Vagina (tissue), 2 donors: Measurements from ENCODE around the gene IAPP. TPM values are rescaled to one million over a fixed set of nuclear protein-coding genes. Genes with fewer than 3 reads are reported as not detected.
"Not testable (repeated sequence)": the region's sequence is repeated elsewhere in the genome, so short reads cannot be mapped to it uniquely, and the experiment has no call there.

Experiments
- DNase-seq, 2 donors: peaks; one replicate each; pipeline ENCODE4 v3.0.0-alpha.2; 2017; ENCODE audit errors: extremely low spot score in 2 of 2
- H3K27ac ChIP-seq: fragments of 200-600 bp; sonication (generic); one replicate; pipeline ENCODE4 v1.5.1; 2019
- H3K27me3 ChIP-seq: fragments of 200-600 bp; sonication (generic); one replicate; pipeline ENCODE4 v1.5.1; 2019
- H3K36me3 ChIP-seq, 2 donors: fragments of 200-600 bp; sonication (generic); one replicate each; pipeline ENCODE4 v1.5.1; 2017 to 2019
- H3K4me1 ChIP-seq: fragments of 200-600 bp; sonication (generic); one replicate; pipeline ENCODE4 v1.5.1; 2019
- H3K4me3 ChIP-seq, 2 donors: fragments of 200-600 bp; sonication (generic); 1 replicate in 1 of 2; 2 replicates in 1 of 2; pipeline ENCODE4 v1.5.1; 2016 to 2019
- H3K9me3 ChIP-seq: fragments of 200-600 bp; sonication (generic); one replicate; pipeline ENCODE4 v1.5.1; 2019
- POLR2A ChIP-seq, 2 donors: fragments of 450-650 bp; IDR thresholded peaks; one replicate each; pipeline ENCODE4 v1.6.1; 2017; ENCODE audit warnings: antibody characterized with exemption in 2 of 2, mild to moderate bottlenecking in 2 of 2, moderate library complexity in 2 of 2
- POLR2AphosphoS5 ChIP-seq, 2 donors: sonication (generic); formaldehyde crosslinking; IDR thresholded peaks; one replicate each; pipeline ENCODE4 v1.9.0; 2017; ENCODE audit warnings: antibody characterized with exemption in 2 of 2, mild to moderate bottlenecking in 2 of 2, low read depth in 1 of 2; ENCODE audit not compliant: insufficient read depth in 1 of 2
- intact Hi-C: fragments of 100-400 bp; cut with DNase I; formaldehyde crosslinking; loops from one replicate; pipeline ENCODE4 v1.15.1; 2023
- total RNA-seq: library from RNA; depleted of rRNA; stranded (reverse); fragments of >200 nt; gene quantifications from one replicate; pipeline ENCODE4 v1.2.3, GENCODE V29; 2016
- TF ChIP-seq, protein P1 (sequence below), 3 experiments: fragments of 450-650 bp in 2 of 3; fragments of 200-600 bp in 1 of 3; sonication (generic) in 1 of 3; IDR thresholded peaks; one replicate each; pipeline ENCODE4 v1.5.1; 2017 to 2019; ENCODE audit warnings: antibody characterized with exemption in 3 of 3, mild to moderate bottlenecking in 2 of 3, moderate library complexity in 2 of 3

The IAPP gene
- total RNA-seq, 1 donor from 2014 or later, result not detected

DNA sequence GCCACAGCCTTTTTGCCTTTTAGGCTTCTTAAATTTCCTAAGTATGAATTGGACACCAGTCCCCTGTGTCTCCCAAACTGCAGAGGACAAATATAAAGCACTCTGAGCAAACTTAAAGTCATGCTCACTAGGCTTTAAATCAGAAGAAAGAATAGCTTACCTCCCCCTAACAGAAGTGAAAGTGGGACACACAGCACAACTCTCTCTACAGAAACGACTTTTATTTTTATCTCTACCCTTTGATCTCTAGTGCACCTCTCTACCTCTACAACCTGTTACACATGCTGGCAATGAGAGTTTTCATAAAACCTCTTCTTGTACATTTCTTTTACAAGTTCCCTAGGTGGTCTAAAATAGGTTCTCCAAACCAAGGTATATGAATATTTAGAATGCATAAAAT lies 19.7 kb downstream of the IAPP start:
- Histone ChIP-seq H3K36me3 (no peaks in the 10 kb centered on the region), H3K9me3 (no peaks in the 10 kb centered on the region), H3K4me3 (no peak overlapping the region), H3K27me3 (no peaks in the 10 kb centered on the region), H3K27ac (no peak overlapping the region), H3K4me1 (no peaks in the 10 kb centered on the region)
- intact Hi-C loops, result no loop called here
- DNase-seq, result no peak
- TF ChIP-seq POLR2A (IDR thresholded peaks at IDR 0.05) (no peak), POLR2AphosphoS5 (IDR thresholded peaks at IDR 0.05; ENCODE audit: insufficient read depth in 1 of 2, low read depth in 1 of 2) (no peak)
- TF ChIP-seq, protein P1, sequence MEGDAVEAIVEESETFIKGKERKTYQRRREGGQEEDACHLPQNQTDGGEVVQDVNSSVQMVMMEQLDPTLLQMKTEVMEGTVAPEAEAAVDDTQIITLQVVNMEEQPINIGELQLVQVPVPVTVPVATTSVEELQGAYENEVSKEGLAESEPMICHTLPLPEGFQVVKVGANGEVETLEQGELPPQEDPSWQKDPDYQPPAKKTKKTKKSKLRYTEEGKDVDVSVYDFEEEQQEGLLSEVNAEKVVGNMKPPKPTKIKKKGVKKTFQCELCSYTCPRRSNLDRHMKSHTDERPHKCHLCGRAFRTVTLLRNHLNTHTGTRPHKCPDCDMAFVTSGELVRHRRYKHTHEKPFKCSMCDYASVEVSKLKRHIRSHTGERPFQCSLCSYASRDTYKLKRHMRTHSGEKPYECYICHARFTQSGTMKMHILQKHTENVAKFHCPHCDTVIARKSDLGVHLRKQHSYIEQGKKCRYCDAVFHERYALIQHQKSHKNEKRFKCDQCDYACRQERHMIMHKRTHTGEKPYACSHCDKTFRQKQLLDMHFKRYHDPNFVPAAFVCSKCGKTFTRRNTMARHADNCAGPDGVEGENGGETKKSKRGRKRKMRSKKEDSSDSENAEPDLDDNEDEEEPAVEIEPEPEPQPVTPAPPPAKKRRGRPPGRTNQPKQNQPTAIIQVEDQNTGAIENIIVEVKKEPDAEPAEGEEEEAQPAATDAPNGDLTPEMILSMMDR (IDR thresholded peaks at IDR 0.05), result no peak

DNA sequence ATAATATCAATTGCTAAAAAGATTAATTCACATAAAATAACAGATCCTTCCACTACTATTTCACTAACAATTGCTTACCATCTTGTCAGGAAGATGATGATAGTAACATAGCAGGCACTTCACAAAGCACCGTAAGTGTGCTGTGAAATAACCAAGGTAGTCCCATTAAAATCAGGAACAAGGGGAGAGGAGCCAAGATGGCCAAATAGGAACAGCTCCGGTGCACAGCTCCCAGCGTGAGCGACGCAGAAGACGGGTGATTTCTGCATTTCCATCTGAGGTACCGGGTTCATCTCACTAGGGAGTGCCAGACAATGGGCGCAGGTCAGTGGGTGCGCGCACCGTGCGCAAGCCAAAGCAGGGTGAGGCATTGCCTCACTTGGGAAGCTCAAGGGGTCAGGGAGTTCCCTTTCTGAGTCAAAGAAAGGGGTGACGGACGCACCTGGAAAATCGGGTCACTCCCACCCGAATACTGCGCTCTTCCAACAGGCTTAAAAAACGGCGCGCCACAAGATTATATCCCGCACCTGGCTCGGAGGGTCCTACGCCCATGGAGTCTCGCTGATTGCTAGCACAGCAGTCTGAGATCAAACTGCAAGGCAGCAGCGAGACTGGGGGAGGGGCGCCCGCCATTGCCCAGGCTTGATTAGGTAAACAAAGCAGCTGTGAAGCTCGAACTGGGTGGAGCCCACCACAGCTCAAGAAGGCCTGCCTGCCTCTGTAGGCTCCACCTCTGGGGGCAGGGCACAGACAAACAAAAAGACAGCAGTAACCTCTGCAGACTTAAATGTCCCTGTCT lies 22.3 kb downstream of the IAPP start:
- H3K36me3 ChIP-seq, H3K4me3 ChIP-seq, DNase-seq, H3K27me3 ChIP-seq, H3K9me3 ChIP-seq, H3K4me1 ChIP-seq, H3K27ac ChIP-seq, intact Hi-C loops: not testable (repeated sequence)

DNA sequence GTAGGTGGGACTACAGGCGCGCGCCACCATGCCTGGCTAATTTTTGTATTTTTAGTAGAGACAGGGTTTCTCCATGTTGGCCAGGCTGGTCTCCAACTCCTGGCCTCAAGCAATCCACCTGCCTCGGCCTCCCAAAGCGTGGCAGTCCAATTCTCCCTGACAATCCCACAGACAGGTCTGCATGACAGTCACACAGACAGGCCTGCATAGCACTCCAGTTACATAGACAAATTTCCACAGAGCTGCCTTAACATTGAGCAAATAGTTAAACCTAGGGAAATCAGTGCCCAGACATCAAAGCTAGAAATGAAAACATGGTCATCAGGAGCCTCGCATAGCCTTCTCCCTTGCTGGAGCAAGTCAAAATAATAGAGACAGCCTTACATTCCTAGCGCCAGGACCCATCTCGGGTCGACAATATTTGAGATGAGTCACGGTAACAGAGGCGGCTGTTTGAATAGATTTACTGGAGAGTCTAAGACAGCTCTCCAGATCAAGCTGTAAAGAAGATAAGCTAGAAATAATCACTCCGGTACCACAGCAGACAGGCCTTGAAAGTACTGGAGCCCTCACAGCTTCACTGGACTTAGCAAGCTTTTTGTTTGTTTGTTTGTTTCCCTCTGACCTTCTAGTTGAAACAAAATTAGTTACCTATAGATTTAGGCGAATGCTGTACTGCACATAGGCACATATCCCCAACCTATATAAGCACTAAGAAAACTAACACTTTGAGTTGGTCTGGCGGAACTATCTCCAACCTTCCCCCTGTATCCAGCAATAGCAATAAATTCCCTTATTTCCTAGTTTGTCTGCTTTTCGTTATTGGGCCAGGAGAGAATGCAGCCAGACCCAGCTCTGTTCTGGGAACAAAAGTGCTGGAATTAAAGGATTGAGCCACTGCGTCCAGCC lies 40.9 kb downstream of the IAPP start:
- no peak for TF ChIP-seq POLR2AphosphoS5 (IDR thresholded peaks at IDR 0.05; ENCODE audit: insufficient read depth in 1 of 2, low read depth in 1 of 2)
- no peak for TF ChIP-seq POLR2A (IDR thresholded peaks at IDR 0.05)
- TF ChIP-seq, protein P1 (IDR thresholded peaks at IDR 0.05), result no peak
- Histone ChIP-seq H3K9me3 (no peaks in the 10 kb centered on the region), H3K4me3 (no peak overlapping the region), H3K4me1 (no peaks in the 10 kb centered on the region), H3K27ac (no peak overlapping the region), H3K27me3 (no peaks in the 10 kb centered on the region), H3K36me3 (no peaks in the 10 kb centered on the region)
- intact Hi-C loops, result no loop called here
- no peak for DNase-seq

DNA sequence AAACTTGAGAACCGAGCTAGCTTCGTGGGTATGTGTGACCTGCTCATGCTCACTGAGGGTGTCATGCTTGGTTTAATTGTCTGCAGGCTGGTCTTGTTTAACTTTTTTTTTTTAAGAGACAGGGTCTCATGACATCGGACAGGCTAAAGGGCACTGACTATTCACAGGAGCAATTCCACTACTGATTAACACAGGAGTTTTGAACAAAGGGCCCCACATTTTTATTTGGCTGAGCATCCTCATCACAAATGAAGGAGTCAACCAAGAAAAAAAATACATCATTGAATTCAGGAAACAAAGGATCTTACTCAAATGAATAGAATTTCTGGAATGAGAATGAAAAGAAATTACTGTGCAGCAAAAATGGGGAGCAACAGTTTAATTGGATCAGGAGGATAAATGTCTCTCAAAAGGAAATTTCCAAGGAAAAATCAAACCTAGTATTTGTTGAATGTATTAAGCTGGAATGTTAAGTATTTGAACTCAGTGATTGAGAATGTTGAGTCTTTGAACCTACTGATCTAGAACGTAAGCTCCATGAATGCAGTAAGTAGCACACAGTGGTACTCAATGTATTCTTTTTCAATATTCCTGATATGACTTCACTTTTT lies 43.9 kb downstream of the IAPP start:
- H3K36me3 ChIP-seq, result no peaks in the 10 kb centered on the region
- no peaks in the 10 kb centered on the region for H3K27me3 ChIP-seq
- no peak for TF ChIP-seq POLR2A (IDR thresholded peaks at IDR 0.05)
- no peak for TF ChIP-seq POLR2AphosphoS5 (IDR thresholded peaks at IDR 0.05; ENCODE audit: insufficient read depth in 1 of 2, low read depth in 1 of 2)
- TF ChIP-seq, protein P1 (IDR thresholded peaks at IDR 0.05), result no peak
- H3K9me3 ChIP-seq, result no peaks in the 10 kb centered on the region
- no peak overlapping the region for H3K4me3 ChIP-seq
- intact Hi-C loops, result no loop called here
- H3K4me1 ChIP-seq, result no peaks in the 10 kb centered on the region
- no peak overlapping the region for H3K27ac ChIP-seq
- DNase-seq, result no peak

DNA sequence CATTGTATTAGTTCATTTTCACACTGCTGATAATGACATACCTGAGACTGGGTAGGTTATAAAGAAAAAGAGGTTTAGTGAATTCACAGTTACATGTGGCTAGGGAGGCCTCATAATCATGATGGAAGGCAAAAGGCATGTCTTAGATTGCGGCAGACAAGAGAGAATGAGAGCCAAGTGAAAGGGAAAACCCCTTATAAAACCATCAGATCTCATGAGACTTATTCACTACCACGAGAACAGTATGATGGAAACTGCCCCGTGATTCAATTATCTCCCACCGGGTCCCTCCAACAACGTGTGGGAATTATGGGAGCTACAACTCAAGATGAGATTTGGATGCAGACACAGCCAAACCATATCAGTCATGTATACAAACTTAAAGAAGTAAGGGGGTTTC lies 45.7 kb downstream of the IAPP start:
- H3K27ac ChIP-seq, H3K9me3 ChIP-seq, H3K4me1 ChIP-seq, DNase-seq, intact Hi-C loops, H3K36me3 ChIP-seq, H3K4me3 ChIP-seq, H3K27me3 ChIP-seq: not testable (repeated sequence)

DNA sequence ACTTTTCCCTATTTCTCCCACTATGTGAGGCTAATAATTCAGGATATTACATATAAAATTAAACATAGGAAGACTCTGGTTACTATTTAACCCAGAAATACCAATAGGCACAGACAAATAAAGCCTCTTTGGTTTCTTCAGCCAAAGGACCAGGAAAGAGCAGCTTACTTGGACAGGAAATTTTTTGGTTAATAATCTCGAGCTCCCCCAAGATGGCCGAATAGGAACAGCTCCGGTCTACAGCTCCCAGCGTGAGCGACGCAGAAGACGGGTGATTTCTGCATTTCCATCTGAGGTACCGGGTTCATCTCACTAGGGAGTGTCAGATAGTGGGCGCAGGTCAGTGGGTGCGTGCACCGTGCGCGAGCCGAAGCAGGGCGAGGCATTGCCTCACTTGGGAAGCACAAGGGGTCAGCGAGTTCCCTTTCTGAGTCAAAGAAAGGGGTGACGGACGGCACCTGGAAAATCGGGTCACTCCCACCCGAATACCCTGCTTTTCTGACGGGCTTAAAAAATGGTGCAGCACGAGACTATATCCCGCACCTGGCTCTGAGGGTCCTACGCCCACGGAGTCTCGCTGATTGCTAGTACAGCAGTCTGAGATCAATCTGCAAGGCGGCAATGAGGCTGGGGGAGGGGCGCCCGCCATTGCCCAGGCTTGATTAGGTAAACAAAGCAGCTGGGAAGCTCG lies 46.5 kb downstream of the IAPP start:
- H3K9me3 ChIP-seq, H3K36me3 ChIP-seq, H3K27me3 ChIP-seq, DNase-seq, H3K4me1 ChIP-seq, H3K4me3 ChIP-seq, H3K27ac ChIP-seq, intact Hi-C loops: not testable (repeated sequence)
